SK-N-SH (cell line): ENCODE data around the gene P2RX1. TPM values are rescaled to one million over a fixed set of nuclear protein-coding genes. Genes with fewer than 3 reads are reported as not detected.

ENCODE experiments used
- CTCF ChIA-PET: fragments of 300-600, 350-600 bp; formaldehyde crosslinking; extraction: SDS; loops from one replicate; lab custom pipeline; 2021; lab: Yijun Ruan, JAX
- POLR2A ChIA-PET: fragments of 350-600 bp; sonication (Branson Sonifier 250); formaldehyde crosslinking; extraction: SDS; loops from one replicate; lab custom pipeline; 2020; ENCODE audit warnings: antibody characterized with exemption, inconsistent platforms; lab: Yijun Ruan, JAX
- DNase-seq: peaks from one replicate; pipeline ENCODE4 v3.0.0; 2012
- H2AFZ ChIP-seq: fragments of 200-600 bp; sonication (generic); 2 replicates; pipeline ENCODE4 v1.8.1; 2016; ENCODE audit warnings: antibody characterized with exemption, mild to moderate bottlenecking, low read depth
- H3F3A ChIP-seq: fragments of 200-600 bp; sonication (generic); replicated peaks from 2 replicates; pipeline ENCODE3; 2016; ENCODE audit warnings: antibody characterized with exemption, mild to moderate bottlenecking; ENCODE audit not compliant: insufficient read depth
- H3K27ac ChIP-seq, 2 experiments: fragments of 200-500 bp in 1 of 2; fragments of 200-600 bp in 1 of 2; sonication (Bioruptor generic) in 1 of 2; sonication (generic), shearing (Covaris generic) in 1 of 2; 2 replicates each; pipeline versions ENCODE4 v1.5.1 to v1.6.1; 2014 to 2016; ENCODE audit warnings: low read depth in 2 of 2, inconsistent platforms in 1 of 2, low read length in 1 of 2, mild to moderate bottlenecking in 1 of 2, mixed read lengths in 1 of 2
- H3K27me3 ChIP-seq: fragments of 200-600 bp; sonication (generic), shearing (Covaris generic); 2 replicates; pipeline ENCODE4 v1.6.1; 2016; ENCODE audit warnings: mixed run types; ENCODE audit not compliant: insufficient read depth
- H3K36me3 ChIP-seq, 2 experiments: fragments of 200-500 bp in 1 of 2; fragments of 200-600 bp in 1 of 2; sonication (Bioruptor generic) in 1 of 2; sonication (generic) in 1 of 2; replicated peaks in 1 of 2; 2 replicates each; pipeline versions ENCODE3 to v1.5.1; 2014 to 2016; ENCODE audit warnings: low read length in 1 of 2, mild to moderate bottlenecking in 1 of 2; ENCODE audit not compliant: insufficient read depth in 2 of 2, control insufficient read depth in 1 of 2
- H3K4me1 ChIP-seq, 2 experiments: fragments of 200-500 bp in 1 of 2; fragments of 200-600 bp in 1 of 2; sonication (Bioruptor generic) in 1 of 2; sonication (generic), shearing (Covaris generic) in 1 of 2; 2 replicates each; pipeline versions ENCODE4 v1.5.1 to v1.6.1; 2014 to 2016; ENCODE audit warnings: low read depth in 1 of 2, low read length in 1 of 2, mixed run types in 1 of 2; ENCODE audit not compliant: insufficient read depth in 2 of 2, control insufficient read depth in 1 of 2
- H3K4me2 ChIP-seq: fragments of 200-600 bp; sonication (generic), shearing (Covaris generic); 2 replicates; pipeline ENCODE4 v1.6.1; 2017; ENCODE audit warnings: mixed run types
- H3K4me3 ChIP-seq, 2 experiments: fragments of 200-500 bp in 1 of 2; fragments of 200-600 bp in 1 of 2; sonication (Bioruptor generic) in 1 of 2; sonication (generic), shearing (Covaris generic) in 1 of 2; 2 replicates each; pipeline versions ENCODE4 v1.5.1 to v1.8.1; 2014 to 2016; ENCODE audit warnings: low read depth in 2 of 2, inconsistent platforms in 1 of 2, low read length in 1 of 2, mild to moderate bottlenecking in 1 of 2, mixed read lengths in 1 of 2, moderate library complexity in 1 of 2
- H3K79me2 ChIP-seq: fragments of 200-600 bp; sonication (generic); 2 replicates; pipeline ENCODE4 v1.8.1; 2017; ENCODE audit warnings: mild to moderate bottlenecking; ENCODE audit not compliant: insufficient read depth
- H3K9ac ChIP-seq: fragments of 200-600 bp; sonication (generic); 2 replicates; pipeline ENCODE4 v1.6.1; 2017; ENCODE audit warnings: mixed run types
- H3K9me2 ChIP-seq: fragments of 200-600 bp; sonication (generic); 2 replicates; pipeline ENCODE4 v1.6.1; 2017; ENCODE audit warnings: mixed run types
- H3K9me3 ChIP-seq: fragments of 200-600 bp; sonication (generic); 2 replicates; pipeline ENCODE4 v1.6.1; 2017; ENCODE audit warnings: mixed run types, mild to moderate bottlenecking, moderate library complexity
- H4K20me1 ChIP-seq: fragments of 200-600 bp; sonication (generic); 2 replicates; pipeline ENCODE4 v1.6.1; 2017; ENCODE audit warnings: mild to moderate bottlenecking, mixed run types; ENCODE audit not compliant: insufficient read depth
- ELF1 ChIP-seq: IDR thresholded peaks from 2 replicates; pipeline ENCODE4 v1.4.0; 2012
- EZH2phosphoT487 ChIP-seq: fragments of 200-600 bp; sonication (generic); IDR thresholded peaks from 2 replicates; pipeline ENCODE4 v1.6.1; 2017; ENCODE audit warnings: low read depth, mixed run types, mild to moderate bottlenecking, antibody characterized with exemption, moderate library complexity, borderline replicate concordance
- GABPA ChIP-seq: IDR thresholded peaks from 2 replicates; pipeline ENCODE4 v1.4.0; 2012; ENCODE audit warnings: low read depth, mild to moderate bottlenecking
- GATA2 ChIP-seq: sonication (generic); formaldehyde crosslinking; IDR thresholded peaks from 2 replicates; pipeline ENCODE4 v1.5.0; 2020; ENCODE audit warnings: mild to moderate bottlenecking, missing genetic modification reagents
- IRF3 ChIP-seq: fragments of 150-350 bp; IDR thresholded peaks from 2 replicates; pipeline ENCODE4 v1.6.1; 2016; ENCODE audit warnings: mild to moderate bottlenecking, low read depth, low read length
- JUND ChIP-seq: IDR thresholded peaks from 2 replicates; pipeline ENCODE4 v1.4.0; 2012
- NFIC ChIP-seq: IDR thresholded peaks from 2 replicates; pipeline ENCODE4 v1.4.0; 2012; ENCODE audit warnings: borderline replicate concordance
- PBX3 ChIP-seq: IDR thresholded peaks from 2 replicates; pipeline ENCODE4; 2012
- RAD21 ChIP-seq: IDR thresholded peaks from 2 replicates; pipeline ENCODE4 v1.6.1; 2012; ENCODE audit warnings: mild to moderate bottlenecking, low read length
- REST ChIP-seq: IDR thresholded peaks from 2 replicates; pipeline ENCODE4 v1.6.1; 2012; ENCODE audit warnings: mild to moderate bottlenecking, low read depth, low read length, moderate library complexity
- SMC3 ChIP-seq: IDR thresholded peaks from 2 replicates; pipeline ENCODE4 v1.6.1; 2012; ENCODE audit warnings: low read depth, low read length, improper control_type of control experiment
- TEAD4 ChIP-seq: IDR thresholded peaks from 2 replicates; pipeline ENCODE4 v1.4.0; 2012; ENCODE audit warnings: mild to moderate bottlenecking, borderline replicate concordance; ENCODE audit not compliant: insufficient read depth
- WGBS: methylation state at CpG from one replicate; pipeline ENCODE4 v1.1.6; 2017; ENCODE audit warnings: low lambda C conversion rate; 5-methylcytosine and 5-hydroxymethylcytosine counted together
- polyA plus RNA-seq, 3 experiments: library from polyadenylated mRNA; depleted of rRNA; stranded (reverse); fragments of >200 nt; gene quantifications; 2 replicates each; pipeline ENCODE4 v1.2.3, GENCODE V29; 2012

P2RX1 gene
- polyA plus RNA-seq, 1 of the 3 experiments (the other 2 are of a cell fraction) = not detected

- Histone ChIP-seq H3K4me1 (peaks cover 0 to 3% of the 10 kb centered on the region in 2 experiments; a peak in 1 of 4 replicates), H3K9ac (no peak overlapping the region), H3K27me3 (peaks cover 26% of the 10 kb centered on the region), H3K9me3 (no peaks in the 10 kb centered on the region), H3F3A (peaks cover 4% of the 10 kb centered on the region), H4K20me1 (no peaks in the 10 kb centered on the region), H3K4me3 (peak overlapping the region in 1 of 2 experiments; percentile 46; a peak in 2 of 4 replicates), H3K79me2 (no peaks in the 10 kb centered on the region), H3K9me2 (no peaks in the 10 kb centered on the region), H3K27ac (no peak overlapping the region), H2AFZ (peak overlapping the region; percentile 25; the same call in 1 of the 2 replicates), H3K36me3 (no peaks in the 10 kb centered on the region), H3K4me2 (peak overlapping the region; percentile 52; the same call in 1 of the 2 replicates)
- peak; percentile 6; the same call in 1 of the 2 replicates for TF ChIP-seq RAD21
- TF ChIP-seq EZH2phosphoT487 = no peak
- TF ChIP-seq GABPA = no peak
- ChIA-PET CTCF (interaction anchor here (0.6 to 2.1 kb wide), 8 partner anchors 12 to 128 kb away, joined by 3 to 9 read pairs (median 4); no protein-coding TSS in a partner anchor), POLR2A (no interaction called here)
- peak; percentile 71 for DNase-seq
- 31% methylated on average over 8 of the region's 17 CpGs for WGBS
These were observed 49.0 kb upstream of the P2RX1 start for GRCh38 chr17:3965118-3965800.

GRCh38 chr17:3964203-3965117 is 48.2 kb upstream of the P2RX1 start, which contains the start of gene ATP2A3:
ATP2A3 (minus strand) TSS chr17:3964437; CDS start chr17:3964291, 146 bp downstream.
- peak within 1 kb of the TSS; percentile 46 to 54; a peak in 3 of 4 replicates for H3K4me3 ChIP-seq
- CTCF ChIA-PET = interaction anchor here (0.6 to 2.1 kb wide), 6 partner anchors 11 to 51 kb away, joined by 3 to 9 read pairs (median 4); no protein-coding TSS in a partner anchor
- H3K27ac ChIP-seq = no peak within 1 kb of the TSS
- DNase-seq = peak; percentile 72
- H3F3A ChIP-seq = peaks cover 4% of the 10 kb centered on the region
- POLR2A ChIA-PET = no interaction called here
- H3K9me2 ChIP-seq = no peaks in the 10 kb centered on the region
- no peaks in the 10 kb centered on the region for H3K36me3 ChIP-seq
- H3K27me3 ChIP-seq = peaks cover 26% of the 10 kb centered on the region
- no peaks in the 10 kb centered on the region for H3K9me3 ChIP-seq
- H3K4me2 ChIP-seq = peak within 1 kb of the TSS; percentile 52
- no peak within 1 kb of the TSS for H3K9ac ChIP-seq
- H3K79me2 ChIP-seq = no peaks in the 10 kb centered on the region
- no peaks in the 10 kb centered on the region for H4K20me1 ChIP-seq
- H2AFZ ChIP-seq = peak within 1 kb of the TSS; percentile 84
- WGBS = 4% methylated on average over 12 of the region's 92 CpGs
- TF ChIP-seq NFIC (no peak), SMC3 (no peak), REST (no peak), PBX3 (no peak), JUND (no peak), IRF3 (no peak), GATA2 (CRISPR knock-in tag) (no peak), TEAD4 (no peak), ELF1 (no peak)
- peaks cover 0 to 3% of the 10 kb centered on the region in 2 experiments; a peak in 1 of 4 replicates for H3K4me1 ChIP-seq
